ENCODE data around the gene CCDC157.

- TF ChIP-seq, protein P1, sequence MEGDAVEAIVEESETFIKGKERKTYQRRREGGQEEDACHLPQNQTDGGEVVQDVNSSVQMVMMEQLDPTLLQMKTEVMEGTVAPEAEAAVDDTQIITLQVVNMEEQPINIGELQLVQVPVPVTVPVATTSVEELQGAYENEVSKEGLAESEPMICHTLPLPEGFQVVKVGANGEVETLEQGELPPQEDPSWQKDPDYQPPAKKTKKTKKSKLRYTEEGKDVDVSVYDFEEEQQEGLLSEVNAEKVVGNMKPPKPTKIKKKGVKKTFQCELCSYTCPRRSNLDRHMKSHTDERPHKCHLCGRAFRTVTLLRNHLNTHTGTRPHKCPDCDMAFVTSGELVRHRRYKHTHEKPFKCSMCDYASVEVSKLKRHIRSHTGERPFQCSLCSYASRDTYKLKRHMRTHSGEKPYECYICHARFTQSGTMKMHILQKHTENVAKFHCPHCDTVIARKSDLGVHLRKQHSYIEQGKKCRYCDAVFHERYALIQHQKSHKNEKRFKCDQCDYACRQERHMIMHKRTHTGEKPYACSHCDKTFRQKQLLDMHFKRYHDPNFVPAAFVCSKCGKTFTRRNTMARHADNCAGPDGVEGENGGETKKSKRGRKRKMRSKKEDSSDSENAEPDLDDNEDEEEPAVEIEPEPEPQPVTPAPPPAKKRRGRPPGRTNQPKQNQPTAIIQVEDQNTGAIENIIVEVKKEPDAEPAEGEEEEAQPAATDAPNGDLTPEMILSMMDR (IDR thresholded peaks at IDR 0.05) = no peak
- no peak for TF ChIP-seq EZH2phosphoT487 (IDR thresholded peaks at IDR 0.05)
Measured at GRCh38 chr22:30416837-30417236, 60.0 kb downstream of the CCDC157 start.

All from neural progenitor cell (in vitro differentiated cells).